Measurements from ENCODE around the gene THEMIS.
"Not testable (repeated sequence)": the region's sequence is repeated elsewhere in the genome, so short reads cannot be mapped to it uniquely, and the experiment has no call there.

THEMIS gene

DNA sequence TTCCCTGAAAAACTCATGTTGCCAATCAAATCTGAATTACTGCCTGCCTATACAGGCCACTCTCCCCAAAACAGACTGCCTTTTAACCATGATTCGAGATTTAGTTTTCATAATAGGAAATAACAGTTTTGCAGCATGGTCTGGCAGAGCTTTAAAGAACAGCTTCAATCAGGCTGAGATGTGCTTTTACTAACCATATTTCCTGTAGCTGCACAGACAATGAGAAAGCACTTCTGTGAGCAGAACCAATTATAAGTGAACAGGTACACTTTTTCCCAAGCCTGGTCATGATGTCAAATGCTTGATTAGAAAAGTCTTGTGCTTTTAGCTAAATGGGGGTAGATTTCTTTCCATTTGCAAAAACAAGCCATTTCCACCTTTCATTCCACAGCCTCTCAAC is 108.2 kb downstream of the THEMIS start:
- TF ChIP-seq, protein P1, sequence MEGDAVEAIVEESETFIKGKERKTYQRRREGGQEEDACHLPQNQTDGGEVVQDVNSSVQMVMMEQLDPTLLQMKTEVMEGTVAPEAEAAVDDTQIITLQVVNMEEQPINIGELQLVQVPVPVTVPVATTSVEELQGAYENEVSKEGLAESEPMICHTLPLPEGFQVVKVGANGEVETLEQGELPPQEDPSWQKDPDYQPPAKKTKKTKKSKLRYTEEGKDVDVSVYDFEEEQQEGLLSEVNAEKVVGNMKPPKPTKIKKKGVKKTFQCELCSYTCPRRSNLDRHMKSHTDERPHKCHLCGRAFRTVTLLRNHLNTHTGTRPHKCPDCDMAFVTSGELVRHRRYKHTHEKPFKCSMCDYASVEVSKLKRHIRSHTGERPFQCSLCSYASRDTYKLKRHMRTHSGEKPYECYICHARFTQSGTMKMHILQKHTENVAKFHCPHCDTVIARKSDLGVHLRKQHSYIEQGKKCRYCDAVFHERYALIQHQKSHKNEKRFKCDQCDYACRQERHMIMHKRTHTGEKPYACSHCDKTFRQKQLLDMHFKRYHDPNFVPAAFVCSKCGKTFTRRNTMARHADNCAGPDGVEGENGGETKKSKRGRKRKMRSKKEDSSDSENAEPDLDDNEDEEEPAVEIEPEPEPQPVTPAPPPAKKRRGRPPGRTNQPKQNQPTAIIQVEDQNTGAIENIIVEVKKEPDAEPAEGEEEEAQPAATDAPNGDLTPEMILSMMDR (IDR thresholded peaks at IDR 0.05; ENCODE audit: extremely low read depth, insufficient read depth, missing control alignments), result no peak
- in situ Hi-C loops (cut with MboI; ENCODE audit: low pct_unique_long_range_greater_than_20kb, low sequenced_read_pairs, unreplicated experiment), result no loop called here
- no peak for DNase-seq (ENCODE audit: low spot score)

DNA sequence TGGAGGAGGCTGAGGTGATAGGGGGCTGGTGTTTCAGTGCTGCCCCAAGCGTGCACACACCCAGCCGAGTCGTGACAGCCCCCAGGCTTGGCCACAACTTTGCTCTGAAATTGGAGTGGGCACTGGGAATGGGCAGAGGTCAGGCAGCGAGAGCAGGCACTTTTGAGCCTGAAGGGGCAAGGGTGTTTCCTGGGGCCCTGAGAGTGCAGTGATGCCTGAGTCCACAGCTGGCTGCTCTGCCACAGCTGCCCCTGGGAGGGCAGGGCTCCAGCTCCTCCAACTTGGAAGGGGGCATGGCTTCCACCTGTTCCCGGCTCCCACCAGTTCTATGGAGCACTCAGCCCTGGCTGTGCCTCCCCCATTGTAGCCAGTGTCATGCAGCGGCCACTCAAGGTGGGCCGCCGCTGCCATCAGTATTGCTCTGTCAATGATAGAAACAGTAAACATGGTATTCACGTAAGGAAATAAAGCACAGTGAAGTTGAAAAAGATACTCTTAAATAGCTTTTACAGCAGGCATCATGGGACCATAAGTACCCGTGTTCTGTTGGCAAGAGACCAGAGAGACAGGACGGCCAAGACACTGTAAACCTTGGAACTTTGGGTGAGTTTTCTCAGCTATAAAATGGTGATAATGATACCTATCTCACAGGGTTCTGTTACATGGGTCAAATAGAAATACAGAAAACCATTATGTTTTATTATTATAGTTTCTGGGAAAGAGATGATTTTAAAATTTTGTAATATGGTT is 108.9 kb downstream of the THEMIS start:
- in situ Hi-C loops (cut with MboI; ENCODE audit: low pct_unique_long_range_greater_than_20kb, low sequenced_read_pairs, unreplicated experiment), result no loop called here
- TF ChIP-seq, protein P1 (IDR thresholded peaks at IDR 0.05; ENCODE audit: extremely low read depth, insufficient read depth, missing control alignments), result no peak
- DNase-seq (ENCODE audit: low spot score), result no peak

DNA sequence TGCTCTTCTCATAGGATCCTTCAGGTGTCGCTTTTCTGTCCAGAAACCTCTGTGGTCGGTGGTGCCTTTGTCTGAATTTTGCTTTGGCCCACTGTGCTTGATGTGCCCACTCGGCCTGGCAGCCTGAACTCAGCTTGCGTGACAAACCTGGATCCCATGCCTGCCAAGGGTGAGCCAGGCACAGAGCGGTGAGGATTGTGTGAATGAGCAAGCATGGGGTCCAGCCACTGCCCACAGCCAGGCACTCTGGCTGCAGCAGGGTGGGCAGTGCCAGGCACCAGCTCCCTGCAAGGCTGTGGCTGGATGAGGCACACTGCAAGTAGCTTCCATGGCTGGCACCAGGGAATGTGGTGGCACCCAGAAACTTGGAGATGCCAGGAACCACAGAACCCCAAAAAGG is 110.3 kb downstream of the THEMIS start:
- in situ Hi-C loops (cut with MboI; ENCODE audit: low pct_unique_long_range_greater_than_20kb, low sequenced_read_pairs, unreplicated experiment), result no loop called here
- TF ChIP-seq, protein P1 (IDR thresholded peaks at IDR 0.05; ENCODE audit: extremely low read depth, insufficient read depth, missing control alignments), result no peak
- DNase-seq (ENCODE audit: low spot score), result no peak

DNA sequence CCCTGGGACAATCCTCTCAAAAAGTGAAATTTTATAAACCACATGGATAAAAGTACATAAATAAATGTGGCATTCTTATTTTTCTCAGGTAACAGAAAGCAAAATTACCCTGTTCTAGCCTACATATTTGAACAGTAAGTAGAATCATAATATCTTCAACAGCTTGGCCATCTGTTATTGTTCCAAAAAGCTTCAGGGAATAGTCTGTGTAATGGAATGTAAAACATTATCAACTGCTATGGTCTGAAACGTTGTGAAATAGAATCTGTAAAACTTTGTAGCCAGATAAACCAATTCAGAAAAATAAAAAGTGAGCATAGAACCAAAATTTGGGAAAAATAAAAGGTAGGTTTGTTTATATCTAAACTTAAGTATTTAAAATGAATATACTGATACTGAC is 114.7 kb downstream of the THEMIS start:
- TF ChIP-seq, protein P1 (IDR thresholded peaks at IDR 0.05; ENCODE audit: extremely low read depth, insufficient read depth, missing control alignments), result no peak
- in situ Hi-C loops (cut with MboI; ENCODE audit: low pct_unique_long_range_greater_than_20kb, low sequenced_read_pairs, unreplicated experiment), result no loop called here
- DNase-seq (ENCODE audit: low spot score), result no peak

DNA sequence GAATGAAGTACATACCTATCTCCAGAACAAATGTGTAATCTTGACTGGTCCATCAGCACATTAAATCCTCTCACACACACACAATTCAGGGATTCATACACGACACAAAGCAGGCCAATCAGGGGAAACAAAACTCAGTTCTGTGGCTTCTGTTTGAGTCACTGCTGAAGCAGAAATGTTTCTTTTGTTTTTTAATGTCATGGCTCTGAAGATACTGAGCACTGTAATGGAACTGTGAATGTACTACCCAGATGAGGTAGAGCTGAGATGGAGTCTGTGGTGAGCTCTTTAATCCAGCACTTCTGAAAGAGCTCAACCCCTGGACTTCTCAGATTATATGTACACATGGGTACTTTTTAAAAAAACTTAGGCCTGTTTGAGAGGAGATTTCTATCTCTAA is 116.4 kb downstream of the THEMIS start:
- no peak for DNase-seq (ENCODE audit: low spot score)
- in situ Hi-C loops (cut with MboI; ENCODE audit: low pct_unique_long_range_greater_than_20kb, low sequenced_read_pairs, unreplicated experiment), result no loop called here
- TF ChIP-seq, protein P1 (IDR thresholded peaks at IDR 0.05; ENCODE audit: extremely low read depth, insufficient read depth, missing control alignments), result no peak

DNA sequence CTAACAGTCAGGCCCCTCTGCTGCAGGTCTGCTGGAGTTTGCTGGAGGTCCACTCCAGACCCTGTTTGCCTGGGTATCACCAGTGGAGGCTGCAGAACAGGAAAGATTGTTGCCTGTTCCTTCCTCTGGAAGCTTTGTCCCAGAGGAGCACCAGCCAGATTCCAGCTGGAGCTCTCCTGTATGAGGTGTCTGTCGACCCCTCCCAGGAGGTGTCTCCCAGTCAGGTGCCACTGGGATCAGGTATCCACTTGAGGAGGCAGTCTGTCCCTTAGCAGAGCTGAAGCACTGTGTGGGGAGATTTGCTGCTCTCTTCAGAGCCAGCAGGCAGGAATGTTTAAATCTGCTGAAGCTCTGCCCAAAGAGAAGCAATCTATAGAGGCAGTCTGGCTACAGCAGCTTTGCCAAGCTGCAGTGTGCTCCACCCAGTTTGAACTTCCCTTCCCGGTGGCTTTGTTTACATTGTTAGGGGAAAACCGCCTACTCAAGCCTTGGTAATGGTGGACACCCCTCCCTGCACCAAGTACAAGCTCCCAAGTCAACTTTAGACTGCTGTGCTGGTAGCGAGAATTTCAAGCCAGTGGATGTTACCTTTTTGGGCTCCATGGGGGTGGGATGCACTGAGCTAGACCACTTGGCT is 119.1 kb downstream of the THEMIS start:
- DNase-seq (ENCODE audit: low spot score); in situ Hi-C loops (cut with MboI; ENCODE audit: low pct_unique_long_range_greater_than_20kb, low sequenced_read_pairs, unreplicated experiment): not testable (repeated sequence)

DNA sequence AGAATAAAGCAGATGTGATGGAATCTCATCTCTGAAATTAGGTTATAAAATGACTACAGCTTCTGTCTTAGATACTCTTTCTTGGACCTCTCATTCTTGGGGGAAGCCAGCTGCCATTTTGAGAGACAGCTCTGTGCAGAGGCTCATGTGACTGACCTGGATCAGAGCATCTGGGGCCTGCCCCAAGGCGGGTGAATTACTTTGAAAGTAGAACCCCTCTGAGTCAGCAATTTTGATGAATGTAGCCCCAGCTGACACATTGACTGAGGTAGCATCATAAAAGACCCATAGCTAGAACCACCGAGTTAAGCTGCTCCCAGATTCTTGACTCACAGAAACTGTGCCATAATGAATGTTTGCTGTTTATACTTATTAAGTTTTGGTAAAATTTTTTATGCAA is 124.5 kb downstream of the THEMIS start:
- in situ Hi-C loops (cut with MboI; ENCODE audit: low pct_unique_long_range_greater_than_20kb, low sequenced_read_pairs, unreplicated experiment), result no loop called here
- TF ChIP-seq, protein P1 (IDR thresholded peaks at IDR 0.05; ENCODE audit: extremely low read depth, insufficient read depth, missing control alignments), result no peak
- no peak for DNase-seq (ENCODE audit: low spot score)

Data from GM13977 (cell line).